HepG2 (cell line): ENCODE results near the gene BBLN. TPM values are rescaled to one million over a fixed set of nuclear protein-coding genes. Genes with fewer than 3 reads are reported as not detected.

ENCODE experiments used
- CBX1 ChIP-seq: IDR thresholded peaks from one replicate; pipeline ENCODE4 v1.6.1; 2016; ENCODE audit warnings: antibody characterized with exemption, low read depth
- CREBL2 ChIP-seq: sonication (generic); formaldehyde crosslinking; IDR thresholded peaks from 2 replicates; pipeline ENCODE4 v1.8.1; 2023; ENCODE audit warnings: missing genetic modification reagents, mild to moderate bottlenecking, borderline replicate concordance
- FOXK1 ChIP-seq: sonication (generic); formaldehyde crosslinking; IDR thresholded peaks from 2 replicates; pipeline ENCODE4 v1.4.0; 2020; ENCODE audit warnings: low read depth, missing genetic modification reagents, borderline replicate concordance
- GPN1 ChIP-seq: sonication (generic); formaldehyde crosslinking; IDR thresholded peaks from 2 replicates; pipeline ENCODE4 v1.5.1; 2020; ENCODE audit warnings: missing genetic modification reagents, borderline replicate concordance
- HCFC1 ChIP-seq: fragments of 150-350 bp; IDR thresholded peaks from 2 replicates; pipeline ENCODE4 v1.6.1; 2014; ENCODE audit warnings: low read depth, low read length
- MBD4 ChIP-seq: IDR thresholded peaks from 2 replicates; pipeline ENCODE4 v1.6.1; 2012; ENCODE audit warnings: low read length, inconsistent platforms, borderline replicate concordance
- RORA ChIP-seq: sonication (generic); formaldehyde crosslinking; IDR thresholded peaks from 2 replicates; pipeline ENCODE4 v1.5.0; 2020; ENCODE audit warnings: mild to moderate bottlenecking, missing genetic modification reagents, moderate library complexity
- SRF ChIP-seq: IDR thresholded peaks from 2 replicates; pipeline ENCODE4 v1.6.1; 2011; ENCODE audit warnings: mild to moderate bottlenecking, low read depth, low read length, moderate library complexity
- TAF1 ChIP-seq: sonication (generic); formaldehyde crosslinking; IDR thresholded peaks from 2 replicates; pipeline ENCODE4 v1.4.0; 2020; ENCODE audit warnings: missing genetic modification reagents
- TBX2 ChIP-seq: sonication (generic); formaldehyde crosslinking; IDR thresholded peaks from 2 replicates; pipeline ENCODE4 v1.5.0; 2020; ENCODE audit warnings: missing genetic modification reagents, mild to moderate bottlenecking, borderline replicate concordance
- ZNF317 ChIP-seq: sonication (generic); formaldehyde crosslinking; IDR thresholded peaks from 2 replicates; pipeline ENCODE4 v1.5.0; 2020; ENCODE audit warnings: mild to moderate bottlenecking, missing genetic modification reagents
- ZNF329 ChIP-seq: sonication (generic); formaldehyde crosslinking; IDR thresholded peaks from 2 replicates; pipeline ENCODE4 v1.9.0; 2021; ENCODE audit warnings: low read depth, mild to moderate bottlenecking, missing genetic modification reagents
- ZNF33B ChIP-seq: sonication (generic); formaldehyde crosslinking; IDR thresholded peaks from 2 replicates; pipeline ENCODE4 v1.5.1; 2020; ENCODE audit warnings: mild to moderate bottlenecking, missing genetic modification reagents
- ZNF34 ChIP-seq: sonication (generic); formaldehyde crosslinking; IDR thresholded peaks from 2 replicates; pipeline ENCODE4 v1.4.0; 2020; ENCODE audit warnings: mild to moderate bottlenecking, missing genetic modification reagents, borderline replicate concordance
- ZNF496 ChIP-seq: sonication (generic); formaldehyde crosslinking; IDR thresholded peaks from 2 replicates; pipeline ENCODE4 v1.8.1; 2023; ENCODE audit warnings: mild to moderate bottlenecking, moderate library complexity, missing genetic modification reagents; ENCODE audit not compliant: insufficient replicate concordance
- ZNF83 ChIP-seq: sonication (generic); formaldehyde crosslinking; IDR thresholded peaks from 2 replicates; pipeline ENCODE4 v1.4.0; 2020; ENCODE audit warnings: missing genetic modification reagents, mild to moderate bottlenecking, borderline replicate concordance
- polyA plus RNA-seq, 8 experiments: library from polyadenylated mRNA; depleted of rRNA in 3 of 8; stranded (reverse) in 7 of 8; unstranded in 1 of 8; fragments of >200 nt; fragmentation: Illumina TruSeq in 4 of 8; extraction: Trizol in 4 of 8; gene quantifications; 2 replicates each; pipeline versions ENCODE4 v1.2.1 to v1.2.3, GENCODE V29; 2011 to 2016; ENCODE audit warnings: low read depth in 4 of 8, missing spikeins in 1 of 8, mixed read lengths in 1 of 8; ENCODE audit not compliant: insufficient read depth in 1 of 8
- total RNA-seq, 5 experiments: library from RNA; depleted of rRNA; stranded (reverse); fragments of >200 nt; fragmentation: Illumina TruSeq; extraction: Trizol; gene quantifications; 2 replicates each; pipeline ENCODE4 v1.2.3, GENCODE V29; 2016; ENCODE audit warnings: low read depth in 1 of 5
- TF ChIP-seq, protein P1 (sequence below): sonication (generic); formaldehyde crosslinking; IDR thresholded peaks from one replicate; pipeline ENCODE4 v1.5.1; 2020; ENCODE audit warnings: mild to moderate bottlenecking, missing genetic modification reagents; ENCODE audit errors: not compliant biosample characterization
- TF ChIP-seq, protein P2 (sequence below): IDR thresholded peaks from 2 replicates; pipeline ENCODE4 v1.6.1; 2012; ENCODE audit warnings: low read depth, low read length, improper control_type of control experiment

The BBLN gene
- total and polyA plus RNA-seq, 2 of the 13 experiments (the other 11 are each of a cell fraction or from before 2014, with no cell fraction given): 27.6 to 33.1 TPM

DNA sequence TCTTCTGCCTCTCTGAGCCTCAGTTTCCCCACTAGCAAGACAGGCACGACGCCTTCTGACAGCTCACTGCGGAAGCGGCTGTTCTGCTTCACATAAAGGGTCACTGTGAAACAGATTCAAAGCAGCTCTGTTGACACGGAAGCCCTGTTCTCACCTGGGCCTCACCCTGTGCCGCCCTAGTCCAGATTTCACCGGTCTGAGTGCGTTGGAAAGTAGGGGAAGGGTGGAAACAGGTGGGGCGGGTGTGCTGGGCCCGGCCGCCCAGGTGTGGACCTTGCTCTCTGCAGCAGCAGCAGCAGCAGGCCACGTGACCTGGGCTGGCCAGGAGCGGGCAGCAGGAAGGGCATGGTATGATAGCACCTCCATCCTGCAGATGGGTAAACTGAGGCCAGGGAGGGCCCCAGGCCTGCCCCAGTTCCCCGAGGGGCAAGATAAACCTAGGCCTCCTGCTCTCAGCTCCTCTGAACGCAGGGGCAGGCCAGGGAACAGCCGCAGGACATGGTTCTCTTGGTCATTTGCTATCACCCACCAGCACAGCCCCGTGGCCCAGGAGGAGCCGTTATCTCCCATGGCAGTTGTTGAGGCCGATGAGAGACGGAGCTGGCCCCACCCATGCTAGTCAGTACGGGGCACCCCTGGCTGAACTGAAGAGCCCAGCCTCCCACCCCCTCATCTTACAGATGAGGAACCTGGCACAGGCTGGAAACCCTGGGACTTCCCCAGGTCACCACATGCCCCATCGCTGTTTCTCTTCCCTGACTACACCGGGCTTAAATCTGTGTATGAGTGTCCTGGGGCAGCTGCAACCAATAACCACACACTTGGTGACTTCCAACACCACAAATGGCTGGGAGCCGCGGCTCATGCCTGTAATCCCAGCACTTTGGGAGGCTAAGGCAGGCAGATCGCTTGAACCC is 44.6 kb upstream of the BBLN start (continued):
- TF ChIP-seq TAF1 (CRISPR knock-in tag) (peak; percentile 35; the same call in 1 of the 2 replicates), TBX2 (peak; percentile 100), ZNF317 (peak; percentile 92), ZNF33B (CRISPR knock-in tag) (no peak), FOXK1 (no peak; the same call in none of the 2 replicates), ZNF34 (CRISPR knock-in tag) (peak; percentile 93; the same call in 1 of the 2 replicates), ZNF496 (CRISPR knock-in tag) (no peak), CBX1 (peak; percentile 41), ZNF83 (no peak), RORA (no peak), SRF (no peak), ZNF329 (CRISPR knock-in tag) (peak; percentile 13; the same call in 1 of the 2 replicates), GPN1 (no peak), CREBL2 (no peak), MBD4 (no peak), HCFC1 (no peak)
- TF ChIP-seq, protein P1, sequence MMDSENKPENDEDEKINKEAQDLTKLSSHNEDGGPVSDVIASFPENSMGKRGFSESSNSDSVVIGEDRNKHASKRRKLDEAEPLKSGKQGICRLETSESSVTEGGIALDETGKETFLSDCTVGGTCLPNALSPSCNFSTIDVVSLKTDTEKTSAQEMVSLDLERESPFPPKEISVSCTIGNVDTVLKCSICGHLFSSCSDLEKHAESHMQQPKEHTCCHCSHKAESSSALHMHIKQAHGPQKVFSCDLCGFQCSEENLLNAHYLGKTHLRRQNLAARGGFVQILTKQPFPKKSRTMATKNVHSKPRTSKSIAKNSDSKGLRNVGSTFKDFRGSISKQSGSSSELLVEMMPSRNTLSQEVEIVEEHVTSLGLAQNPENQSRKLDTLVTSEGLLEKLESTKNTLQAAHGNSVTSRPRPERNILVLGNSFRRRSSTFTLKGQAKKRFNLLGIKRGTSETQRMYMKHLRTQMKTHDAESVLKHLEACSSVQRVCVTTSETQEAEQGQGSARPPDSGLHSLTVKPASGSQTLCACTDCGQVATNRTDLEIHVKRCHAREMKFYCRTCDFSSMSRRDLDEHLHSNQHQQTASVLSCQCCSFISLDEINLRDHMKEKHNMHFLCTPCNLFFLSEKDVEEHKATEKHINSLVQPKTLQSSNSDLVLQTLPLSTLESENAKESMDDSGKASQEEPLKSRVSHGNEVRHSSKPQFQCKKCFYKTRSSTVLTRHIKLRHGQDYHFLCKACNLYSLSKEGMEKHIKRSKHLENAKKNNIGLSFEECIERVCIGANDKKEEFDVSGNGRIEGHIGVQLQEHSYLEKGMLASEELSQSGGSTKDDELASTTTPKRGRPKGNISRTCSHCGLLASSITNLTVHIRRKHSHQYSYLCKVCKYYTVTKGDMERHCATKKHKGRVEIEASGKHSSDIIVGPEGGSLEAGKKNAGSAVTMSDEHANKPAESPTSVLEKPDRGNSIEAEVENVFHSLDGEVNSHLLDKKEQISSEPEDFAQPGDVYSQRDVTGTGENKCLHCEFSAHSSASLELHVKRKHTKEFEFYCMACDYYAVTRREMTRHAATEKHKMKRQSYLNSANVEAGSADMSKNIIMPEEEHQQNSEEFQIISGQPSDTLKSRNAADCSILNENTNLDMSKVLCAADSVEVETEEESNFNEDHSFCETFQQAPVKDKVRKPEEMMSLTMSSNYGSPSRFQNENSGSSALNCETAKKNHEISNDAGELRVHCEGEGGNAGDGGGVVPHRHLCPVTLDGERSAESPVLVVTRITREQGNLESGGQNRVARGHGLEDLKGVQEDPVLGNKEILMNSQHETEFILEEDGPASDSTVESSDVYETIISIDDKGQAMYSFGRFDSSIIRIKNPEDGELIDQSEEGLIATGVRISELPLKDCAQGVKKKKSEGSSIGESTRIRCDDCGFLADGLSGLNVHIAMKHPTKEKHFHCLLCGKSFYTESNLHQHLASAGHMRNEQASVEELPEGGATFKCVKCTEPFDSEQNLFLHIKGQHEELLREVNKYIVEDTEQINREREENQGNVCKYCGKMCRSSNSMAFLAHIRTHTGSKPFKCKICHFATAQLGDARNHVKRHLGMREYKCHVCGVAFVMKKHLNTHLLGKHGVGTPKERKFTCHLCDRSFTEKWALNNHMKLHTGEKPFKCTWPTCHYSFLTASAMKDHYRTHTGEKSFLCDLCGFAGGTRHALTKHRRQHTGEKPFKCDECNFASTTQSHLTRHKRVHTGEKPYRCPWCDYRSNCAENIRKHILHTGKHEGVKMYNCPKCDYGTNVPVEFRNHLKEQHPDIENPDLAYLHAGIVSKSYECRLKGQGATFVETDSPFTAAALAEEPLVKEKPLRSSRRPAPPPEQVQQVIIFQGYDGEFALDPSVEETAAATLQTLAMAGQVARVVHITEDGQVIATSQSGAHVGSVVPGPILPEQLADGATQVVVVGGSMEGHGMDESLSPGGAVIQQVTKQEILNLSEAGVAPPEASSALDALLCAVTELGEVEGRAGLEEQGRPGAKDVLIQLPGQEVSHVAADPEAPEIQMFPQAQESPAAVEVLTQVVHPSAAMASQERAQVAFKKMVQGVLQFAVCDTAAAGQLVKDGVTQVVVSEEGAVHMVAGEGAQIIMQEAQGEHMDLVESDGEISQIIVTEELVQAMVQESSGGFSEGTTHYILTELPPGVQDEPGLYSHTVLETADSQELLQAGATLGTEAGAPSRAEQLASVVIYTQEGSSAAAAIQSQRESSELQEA: no peak
- TF ChIP-seq, protein P2, sequence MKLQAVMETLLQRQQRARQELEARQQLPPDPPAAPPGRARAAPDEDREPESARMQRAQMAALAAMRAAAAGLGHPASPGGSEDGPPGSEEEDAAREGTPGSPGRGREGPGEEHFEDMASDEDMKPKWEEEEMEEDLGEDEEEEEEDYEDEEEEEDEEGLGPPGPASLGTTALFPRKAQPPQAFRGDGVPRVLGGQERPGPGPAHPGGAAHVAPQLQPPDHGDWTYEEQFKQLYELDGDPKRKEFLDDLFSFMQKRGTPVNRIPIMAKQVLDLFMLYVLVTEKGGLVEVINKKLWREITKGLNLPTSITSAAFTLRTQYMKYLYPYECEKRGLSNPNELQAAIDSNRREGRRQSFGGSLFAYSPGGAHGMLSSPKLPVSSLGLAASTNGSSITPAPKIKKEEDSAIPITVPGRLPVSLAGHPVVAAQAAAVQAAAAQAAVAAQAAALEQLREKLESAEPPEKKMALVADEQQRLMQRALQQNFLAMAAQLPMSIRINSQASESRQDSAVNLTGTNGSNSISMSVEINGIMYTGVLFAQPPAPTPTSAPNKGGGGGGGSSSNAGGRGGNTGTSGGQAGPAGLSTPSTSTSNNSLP: no peak
